Fibroblast of lung (primary cell): ENCODE results near the gene RPGR. TPM values are rescaled to one million over a fixed set of nuclear protein-coding genes. Genes with fewer than 3 reads are reported as not detected.
A peak's percentile ranks its signal among the peaks of the same experiment; 100 is the strongest.

Experiments used
- DNase-seq, 2 donors: peaks; one replicate each; pipeline versions ENCODE4 v3.0.0 to v3.0.0-alpha.2; 2010; ENCODE audit warnings: low read depth in 2 of 2
- H2AFZ ChIP-seq: 2 replicates; pipeline ENCODE4 v1.5.1; 2012; ENCODE audit warnings: low read length, control low read depth, inconsistent platforms
- H3K27ac ChIP-seq: 2 replicates; pipeline ENCODE4 v1.5.1; 2011; ENCODE audit warnings: low read length, control low read depth; ENCODE audit not compliant: insufficient read depth
- H3K27me3 ChIP-seq: 2 replicates; pipeline ENCODE4 v1.5.1; 2011; ENCODE audit warnings: mild to moderate bottlenecking, low read length; ENCODE audit not compliant: control insufficient read depth, insufficient read depth
- H3K36me3 ChIP-seq: 2 replicates; pipeline ENCODE4 v1.5.1; 2011; ENCODE audit warnings: low read length; ENCODE audit not compliant: control insufficient read depth, insufficient read depth
- H3K4me1 ChIP-seq: 2 replicates; pipeline ENCODE4 v1.5.1; 2011; ENCODE audit warnings: low read length; ENCODE audit not compliant: control insufficient read depth, insufficient read depth; ENCODE audit errors: extremely low read depth
- H3K4me2 ChIP-seq: 2 replicates; pipeline ENCODE4 v1.5.1; 2011; ENCODE audit warnings: low read length, control low read depth; ENCODE audit not compliant: insufficient read depth; ENCODE audit errors: extremely low read depth
- H3K4me3 ChIP-seq, 4 experiments: fragments of 200-600 bp in 1 of 4; sonication (generic) in 1 of 4; replicated peaks in 1 of 4; 2 replicates each; pipeline ENCODE4 v1.5.1; 2011 to 2016; ENCODE audit warnings: low read length in 4 of 4, low read depth in 3 of 4, mild to moderate bottlenecking in 3 of 4, control low read depth in 2 of 4, inconsistent platforms in 1 of 4, mixed read lengths in 1 of 4; ENCODE audit not compliant: insufficient read depth in 1 of 4; ENCODE audit errors: control extremely low read depth in 1 of 4
- H3K79me2 ChIP-seq: 2 replicates; pipeline ENCODE4 v1.5.1; 2012; ENCODE audit warnings: mild to moderate bottlenecking, low read length, inconsistent platforms; ENCODE audit not compliant: control insufficient read depth, insufficient read depth
- H3K9ac ChIP-seq: 2 replicates; pipeline ENCODE4 v1.5.1; 2011; ENCODE audit warnings: mild to moderate bottlenecking, low read length, control low read depth; ENCODE audit not compliant: insufficient read depth
- H3K9me3 ChIP-seq: 2 replicates; pipeline ENCODE4 v1.5.1; 2012; ENCODE audit warnings: low read depth, low read length; ENCODE audit not compliant: control insufficient read depth, insufficient read depth
- H4K20me1 ChIP-seq: 2 replicates; pipeline ENCODE4 v1.5.1; 2011; ENCODE audit warnings: low read length; ENCODE audit not compliant: control insufficient read depth, insufficient read depth; ENCODE audit errors: extremely low read depth
- EZH2 ChIP-seq: IDR thresholded peaks from 2 replicates; pipeline ENCODE4 v1.5.1; 2012; ENCODE audit warnings: low read length, control low read depth, mild to moderate bottlenecking; ENCODE audit errors: missing control alignments
- polyA plus RNA-seq, 2 donors: library from polyadenylated mRNA; depleted of rRNA in 1 of 2; stranded (reverse) in 1 of 2; unstranded in 1 of 2; fragments of >200 nt; gene quantifications; 2 replicates each; pipeline ENCODE4 v1.2.1, GENCODE V29; 2011 to 2012; ENCODE audit warnings: missing spikeins in 1 of 2
- total RNA-seq: library from RNA; depleted of rRNA; stranded (reverse); fragments of >200 nt; gene quantifications from 2 replicates; pipeline ENCODE4 v1.2.1, GENCODE V29; 2014
- TF ChIP-seq, protein P1 (sequence below), 2 donors: IDR thresholded peaks in 1 of 2; conservative IDR thresholded peaks in 1 of 2; 1 replicate in 1 of 2; 2 replicates in 1 of 2; pipeline ENCODE4 v1.5.1; 2011 to 2012; ENCODE audit warnings: low read length in 2 of 2, control low read depth in 1 of 2, inconsistent platforms in 1 of 2, low read depth in 1 of 2, mild to moderate bottlenecking in 1 of 2

The RPGR gene
- total and polyA plus RNA-seq, 2 donors (not counting 1 experiment from before 2014, with no cell fraction given), result 1.9 to 5.3 TPM

GRCh38 chrX:38285649-38286048 lies 41.7 kb downstream of the RPGR start:
- H3K79me2 ChIP-seq, result no peaks in the 10 kb centered on the region
- no peaks in the 10 kb centered on the region for H3K9me3 ChIP-seq
- H3K9ac ChIP-seq, result no peak overlapping the region
- no peak overlapping the region for H3K27ac ChIP-seq
- no peak overlapping the region for H3K4me2 ChIP-seq
- H3K36me3 ChIP-seq, result no peaks in the 10 kb centered on the region
- no peak for TF ChIP-seq EZH2
- TF ChIP-seq, protein P1, sequence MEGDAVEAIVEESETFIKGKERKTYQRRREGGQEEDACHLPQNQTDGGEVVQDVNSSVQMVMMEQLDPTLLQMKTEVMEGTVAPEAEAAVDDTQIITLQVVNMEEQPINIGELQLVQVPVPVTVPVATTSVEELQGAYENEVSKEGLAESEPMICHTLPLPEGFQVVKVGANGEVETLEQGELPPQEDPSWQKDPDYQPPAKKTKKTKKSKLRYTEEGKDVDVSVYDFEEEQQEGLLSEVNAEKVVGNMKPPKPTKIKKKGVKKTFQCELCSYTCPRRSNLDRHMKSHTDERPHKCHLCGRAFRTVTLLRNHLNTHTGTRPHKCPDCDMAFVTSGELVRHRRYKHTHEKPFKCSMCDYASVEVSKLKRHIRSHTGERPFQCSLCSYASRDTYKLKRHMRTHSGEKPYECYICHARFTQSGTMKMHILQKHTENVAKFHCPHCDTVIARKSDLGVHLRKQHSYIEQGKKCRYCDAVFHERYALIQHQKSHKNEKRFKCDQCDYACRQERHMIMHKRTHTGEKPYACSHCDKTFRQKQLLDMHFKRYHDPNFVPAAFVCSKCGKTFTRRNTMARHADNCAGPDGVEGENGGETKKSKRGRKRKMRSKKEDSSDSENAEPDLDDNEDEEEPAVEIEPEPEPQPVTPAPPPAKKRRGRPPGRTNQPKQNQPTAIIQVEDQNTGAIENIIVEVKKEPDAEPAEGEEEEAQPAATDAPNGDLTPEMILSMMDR (conservative IDR thresholded peaks at IDR 0.05 in 1 of 2, IDR thresholded peaks at IDR 0.05 in 1 of 2; ENCODE audit: low read depth in 1 of 2, low read length in 2 of 2), result no peak
- H3K4me1 ChIP-seq, result no peaks in the 10 kb centered on the region
- no peak for DNase-seq
- H3K27me3 ChIP-seq, result no peaks in the 10 kb centered on the region
- H3K4me3 ChIP-seq, result no peak overlapping the region
- no peak overlapping the region for H2AFZ ChIP-seq
- no peaks in the 10 kb centered on the region for H4K20me1 ChIP-seq

GRCh38 chrX:38282049-38282448 lies 45.3 kb downstream of the RPGR start:
- Histone ChIP-seq H3K9me3 (no peaks in the 10 kb centered on the region), H3K9ac (no peak overlapping the region), H3K4me1 (no peaks in the 10 kb centered on the region), H2AFZ (no peak overlapping the region), H4K20me1 (no peaks in the 10 kb centered on the region), H3K36me3 (no peaks in the 10 kb centered on the region), H3K4me3 (no peak overlapping the region), H3K4me2 (no peak overlapping the region), H3K79me2 (no peaks in the 10 kb centered on the region), H3K27ac (no peak overlapping the region), H3K27me3 (no peaks in the 10 kb centered on the region)
- no peak for TF ChIP-seq EZH2
- TF ChIP-seq, protein P1 (conservative IDR thresholded peaks at IDR 0.05 in 1 of 2, IDR thresholded peaks at IDR 0.05 in 1 of 2; ENCODE audit: low read depth in 1 of 2, low read length in 2 of 2), result peak; percentile 69 to 73
- DNase-seq, result peak in 1 of 2 donors; percentile 47

- Histone ChIP-seq H2AFZ (no peak overlapping the region), H3K27me3 (no peaks in the 10 kb centered on the region), H3K9me3 (no peaks in the 10 kb centered on the region), H3K9ac (no peak overlapping the region), H3K27ac (no peak overlapping the region), H3K4me3 (no peak overlapping the region), H3K4me1 (peaks cover 5% of the 10 kb centered on the region), H3K4me2 (no peak overlapping the region), H3K79me2 (no peaks in the 10 kb centered on the region), H4K20me1 (no peaks in the 10 kb centered on the region), H3K36me3 (no peaks in the 10 kb centered on the region)
- no peak for TF ChIP-seq EZH2
- TF ChIP-seq, protein P1 (conservative IDR thresholded peaks at IDR 0.05 in 1 of 2, IDR thresholded peaks at IDR 0.05 in 1 of 2; ENCODE audit: low read depth in 1 of 2, low read length in 2 of 2), result no peak
- DNase-seq, result peak in 1 of 2 donors; percentile 9
Measured at GRCh38 chrX:38279188-38279587, 48.1 kb downstream of the RPGR start.
